ENCODE measurements around the gene FRMD3.
A peak's percentile ranks its signal among the peaks of the same experiment; 100 is the strongest.
"Not testable (repeated sequence)": the region's sequence is repeated elsewhere in the genome, so short reads cannot be mapped to it uniquely, and the experiment has no call there.

FRMD3 gene

GRCh38 chr9:83388346-83388745 is 149.9 kb downstream of the FRMD3 start:
- DNase-seq (ENCODE audit: low spot score): no peak

DNA sequence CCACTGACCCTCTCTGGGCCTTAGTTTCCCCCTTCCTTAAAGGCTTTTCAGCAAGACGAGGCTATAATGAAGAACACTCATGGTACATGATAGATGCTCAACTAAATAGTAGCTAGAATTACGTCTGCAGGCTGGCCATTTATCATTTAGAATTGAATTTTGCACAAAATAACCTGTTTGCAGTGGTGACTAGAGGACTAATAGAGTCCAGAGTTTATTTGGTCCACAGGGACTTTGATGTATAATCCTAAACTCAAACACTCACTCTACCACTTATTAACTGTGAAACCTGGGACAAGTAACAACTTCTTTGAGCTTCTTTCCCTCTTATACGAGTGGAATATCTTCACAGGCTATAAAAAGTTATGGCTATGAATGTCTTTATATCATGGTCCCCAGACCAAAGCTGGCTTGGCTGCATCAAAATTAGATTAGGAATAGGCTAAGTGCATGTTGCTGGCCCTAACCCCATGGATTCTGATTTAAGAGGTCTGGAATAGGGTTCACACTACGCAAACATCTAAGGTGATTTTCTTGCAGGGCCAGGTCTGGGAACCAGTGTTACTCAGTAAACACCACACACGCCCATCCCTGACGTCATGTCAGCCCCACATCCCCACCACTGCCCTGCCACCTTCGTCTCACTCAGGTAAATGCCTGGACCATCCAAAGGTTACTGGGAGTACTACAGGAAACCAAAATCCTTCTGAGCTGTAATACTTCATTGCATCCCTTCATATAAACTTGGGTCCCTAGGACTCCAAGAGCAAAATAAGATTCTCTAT is 150.6 kb downstream of the FRMD3 start:
- DNase-seq (ENCODE audit: low spot score): no peak

GRCh38 chr9:83385317-83385716 is 152.9 kb downstream of the FRMD3 start:
- no peak for DNase-seq (ENCODE audit: low spot score)

DNA sequence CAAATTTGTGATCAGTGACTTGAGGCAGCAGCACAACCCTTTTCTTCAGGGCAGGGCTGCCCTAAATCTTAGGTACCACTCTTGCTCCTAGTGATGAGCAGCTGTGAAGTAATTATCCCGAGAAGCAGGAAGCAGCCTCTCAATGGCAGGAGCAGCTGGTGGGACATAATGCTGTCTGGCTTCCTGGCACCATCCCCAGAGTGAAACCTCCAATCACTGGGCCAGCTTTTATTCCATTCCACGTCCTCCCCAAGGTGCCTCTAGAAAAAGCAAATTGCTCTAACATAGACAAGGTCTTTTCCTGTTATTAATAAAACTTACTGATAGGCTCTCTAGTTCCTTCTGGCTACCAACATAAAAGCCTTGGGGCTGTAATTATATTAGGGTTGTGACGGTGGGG is 154.0 kb downstream of the FRMD3 start:
- no peak for DNase-seq (ENCODE audit: low spot score)

DNA sequence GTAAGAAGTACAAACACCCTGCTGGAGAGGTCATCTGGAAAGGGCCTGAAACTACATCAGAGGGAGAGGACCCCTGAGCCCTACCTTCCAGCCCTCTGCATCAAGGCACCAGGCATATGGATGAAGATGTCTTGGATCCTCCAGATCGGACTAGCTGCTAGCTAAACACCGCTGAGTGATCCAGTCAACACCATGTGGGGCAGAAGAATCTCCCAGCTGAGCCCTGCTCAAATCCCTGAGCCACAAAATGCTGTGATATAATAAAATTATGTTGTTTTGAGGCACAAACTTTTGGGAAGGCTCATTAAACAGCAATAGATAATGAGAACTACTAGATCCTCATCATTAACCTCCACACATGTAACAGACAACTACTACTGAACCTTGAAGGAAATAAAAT is 155.2 kb downstream of the FRMD3 start:
- DNase-seq (ENCODE audit: low spot score): no peak

GRCh38 chr9:83382421-83382820 is 155.8 kb downstream of the FRMD3 start:
- DNase-seq (ENCODE audit: low spot score): no peak

DNA sequence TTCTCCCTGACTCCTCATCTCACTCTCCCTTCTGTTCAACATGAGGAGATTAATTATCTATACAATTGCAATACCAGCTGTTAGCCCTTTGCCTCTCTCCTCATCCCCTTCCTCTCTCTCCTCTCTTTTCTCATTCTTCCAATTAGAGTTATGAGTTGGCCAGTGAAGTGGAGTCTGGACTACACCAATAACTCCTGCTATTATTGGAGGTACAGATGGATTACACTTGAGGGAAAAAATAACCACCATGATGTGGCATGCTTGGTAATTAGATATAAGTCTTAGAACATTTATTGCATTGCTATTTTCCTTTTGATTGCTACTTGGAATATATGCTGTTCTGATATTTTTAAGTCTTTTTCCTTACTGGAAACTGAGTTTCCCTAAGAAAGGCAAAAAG is 159.2 kb downstream of the FRMD3 start:
- DNase-seq (ENCODE audit: low spot score): no peak

GRCh38 chr9:83372957-83373356 is 165.2 kb downstream of the FRMD3 start:
- DNase-seq (ENCODE audit: low spot score): no peak

GRCh38 chr9:83367326-83367725 is 170.9 kb downstream of the FRMD3 start:
- no peak for DNase-seq (ENCODE audit: low spot score)

DNA sequence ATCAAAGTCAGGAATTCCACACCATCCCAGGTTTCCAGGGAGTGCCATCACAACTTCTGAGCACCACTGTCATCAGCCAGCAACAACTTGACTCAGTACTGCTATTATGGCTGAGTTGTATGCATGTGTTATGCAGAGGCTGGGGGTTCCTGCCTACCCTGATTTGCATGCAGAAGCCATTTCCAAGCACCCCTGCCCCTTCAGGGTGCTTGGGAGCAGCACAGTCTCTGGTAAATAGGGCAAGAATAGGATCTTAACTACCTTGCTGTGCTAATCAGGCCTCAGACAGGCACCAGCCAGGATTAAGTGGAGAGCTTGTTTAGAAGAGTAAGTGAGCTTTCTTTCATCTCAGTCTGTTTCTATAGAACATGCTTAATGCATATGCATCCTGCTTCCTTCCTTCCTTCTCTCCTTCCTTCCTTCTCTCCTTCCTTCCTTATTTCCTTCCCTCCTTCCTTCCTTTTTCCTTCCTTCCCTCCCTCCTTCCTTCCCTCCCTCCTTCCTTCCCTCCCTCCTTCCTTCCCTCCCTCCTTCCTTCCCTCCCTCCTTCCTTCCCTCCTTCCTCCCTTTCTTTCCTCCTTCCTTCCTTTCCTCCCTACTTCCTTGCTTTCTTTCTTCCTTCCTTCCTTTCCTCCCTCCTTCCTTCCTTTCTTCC is 175.7 kb downstream of the FRMD3 start:
- no peak for DNase-seq (ENCODE audit: low spot score)

- no peak for DNase-seq (ENCODE audit: low spot score)
These were observed 179.2 kb downstream of the FRMD3 start for GRCh38 chr9:83359039-83359438.

DNA sequence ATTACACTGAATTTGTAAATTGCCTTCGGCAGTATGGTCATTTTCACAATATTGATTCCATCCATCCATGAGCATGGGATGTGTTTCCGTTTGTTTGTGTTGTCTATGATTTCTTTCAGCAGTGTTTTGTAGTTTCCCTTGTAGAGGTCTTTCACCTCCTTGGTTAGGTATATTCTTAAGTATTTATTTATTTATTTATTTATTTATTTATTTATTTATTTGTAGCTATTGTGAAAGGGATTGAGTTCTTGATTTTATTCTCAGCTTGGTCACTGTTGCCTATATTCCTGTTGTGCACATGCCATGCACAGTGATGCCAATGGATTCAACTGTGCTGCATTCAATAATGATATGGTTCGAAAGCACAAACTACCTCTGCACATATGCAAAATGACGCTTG is 179.7 kb downstream of the FRMD3 start:
- DNase-seq (ENCODE audit: low spot score): not testable (repeated sequence)

- DNase-seq (ENCODE audit: low spot score): no peak
These were observed 182.5 kb downstream of the FRMD3 start for GRCh38 chr9:83355729-83356151.

- no peak for DNase-seq (ENCODE audit: low spot score)
These were observed 183.2 kb downstream of the FRMD3 start for GRCh38 chr9:83355024-83355444.

DNA sequence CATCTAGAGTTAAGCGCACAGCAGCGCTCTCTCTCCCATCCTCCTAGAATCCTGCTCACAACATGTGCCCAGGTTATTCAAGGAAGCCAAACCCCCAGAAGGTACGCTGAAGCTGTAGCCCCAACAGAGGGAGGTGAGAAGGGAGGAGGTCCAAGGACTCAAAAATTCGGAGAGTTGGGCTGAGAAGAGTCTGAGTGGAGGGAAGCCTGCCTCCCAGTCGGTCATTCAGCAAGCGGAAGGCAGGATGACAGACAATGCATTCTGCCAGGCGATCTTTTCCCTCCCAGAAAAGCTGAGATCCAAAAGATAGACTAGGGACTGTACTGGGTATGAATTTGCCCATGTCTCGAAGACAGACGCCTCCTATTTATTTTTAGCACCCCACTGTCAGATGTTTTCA is 189.2 kb downstream of the FRMD3 start:
- no peak for DNase-seq (ENCODE audit: low spot score)

DNA sequence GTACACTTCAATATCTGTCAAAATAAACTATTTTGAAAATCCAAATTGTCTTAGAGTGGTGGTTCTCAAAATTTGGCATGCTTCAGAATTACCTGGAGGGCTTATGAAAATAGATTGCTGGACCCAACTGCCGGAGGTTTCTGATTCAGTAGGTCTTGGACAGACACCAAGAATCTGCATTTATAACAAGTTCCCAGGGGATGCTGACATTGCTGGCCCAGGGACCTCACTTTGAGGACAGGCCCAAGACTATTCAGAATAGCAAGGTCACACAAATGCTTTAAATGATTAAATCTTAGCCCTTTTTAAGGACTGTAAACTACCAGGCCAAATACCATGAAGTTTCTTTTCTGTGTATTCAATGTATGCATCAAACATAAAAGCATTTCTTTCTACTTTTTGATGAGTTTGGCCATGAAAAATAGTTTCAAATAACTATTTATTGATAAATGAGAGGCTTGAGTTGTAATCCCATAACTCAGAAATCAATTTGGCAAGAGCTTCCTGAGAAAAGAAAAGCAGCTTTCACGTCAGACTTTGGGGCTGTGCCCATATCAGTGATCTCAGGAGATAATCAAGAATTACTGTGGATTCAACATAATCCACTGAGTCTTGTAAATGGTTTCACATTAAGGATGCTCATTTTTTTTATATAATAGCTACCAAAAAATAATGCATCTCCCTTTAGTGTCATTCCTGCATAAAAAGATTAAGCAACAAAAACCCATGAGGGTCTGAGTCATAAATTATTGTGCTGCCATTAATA is 191.4 kb downstream of the FRMD3 start:
- no peak for DNase-seq (ENCODE audit: low spot score)

- DNase-seq (ENCODE audit: low spot score): no peak
These were observed 194.7 kb downstream of the FRMD3 start for GRCh38 chr9:83343366-83343999.

- DNase-seq (ENCODE audit: low spot score): no peak
These were observed 195.5 kb downstream of the FRMD3 start for GRCh38 chr9:83342731-83343130.

DNA sequence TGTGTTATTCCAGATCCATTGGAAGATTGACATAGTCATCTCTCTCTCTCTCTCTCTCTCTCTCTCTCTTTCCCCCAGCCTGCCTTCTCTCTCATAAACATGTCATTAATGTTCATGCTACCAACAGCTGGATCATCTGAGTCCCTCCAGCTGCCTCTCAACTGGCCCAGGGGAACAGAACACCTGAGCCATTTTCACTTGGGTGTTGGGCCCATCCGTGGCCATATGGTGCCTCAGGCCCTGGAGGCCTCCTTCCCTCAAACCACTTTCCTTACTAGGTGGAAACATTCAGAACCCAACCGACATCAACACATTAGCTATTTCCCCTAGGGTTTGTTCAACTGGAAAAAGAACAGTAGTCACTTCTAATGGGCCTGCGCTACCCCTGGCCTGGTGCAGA is 196.2 kb downstream of the FRMD3 start:
- DNase-seq (ENCODE audit: low spot score): no peak

DNA sequence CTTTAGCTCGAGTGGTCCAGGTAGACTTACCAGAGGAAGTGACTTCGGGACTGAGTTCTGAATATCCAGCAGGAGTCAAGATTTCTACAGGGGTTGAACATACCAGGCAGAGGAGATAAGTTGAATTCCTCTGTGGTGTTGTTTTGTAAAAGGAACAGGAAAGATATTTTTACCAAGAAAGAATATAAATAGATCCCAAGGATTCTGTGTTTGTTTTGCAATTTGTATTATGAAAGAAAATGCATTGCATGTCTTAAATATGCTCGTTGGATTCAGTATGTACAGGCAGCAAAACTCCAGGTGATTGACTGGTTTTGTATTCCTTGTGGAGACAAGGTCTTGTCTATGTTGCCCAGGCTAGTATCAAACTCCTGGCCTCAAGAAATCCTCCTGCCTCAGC is 197.8 kb downstream of the FRMD3 start:
- no peak for DNase-seq (ENCODE audit: low spot score)

- no peak for DNase-seq (ENCODE audit: low spot score)
These were observed 198.8 kb downstream of the FRMD3 start for GRCh38 chr9:83339435-83339834.

GRCh38 chr9:83336706-83337105 is 201.5 kb downstream of the FRMD3 start:
- DNase-seq (ENCODE audit: low spot score): no peak

DNA sequence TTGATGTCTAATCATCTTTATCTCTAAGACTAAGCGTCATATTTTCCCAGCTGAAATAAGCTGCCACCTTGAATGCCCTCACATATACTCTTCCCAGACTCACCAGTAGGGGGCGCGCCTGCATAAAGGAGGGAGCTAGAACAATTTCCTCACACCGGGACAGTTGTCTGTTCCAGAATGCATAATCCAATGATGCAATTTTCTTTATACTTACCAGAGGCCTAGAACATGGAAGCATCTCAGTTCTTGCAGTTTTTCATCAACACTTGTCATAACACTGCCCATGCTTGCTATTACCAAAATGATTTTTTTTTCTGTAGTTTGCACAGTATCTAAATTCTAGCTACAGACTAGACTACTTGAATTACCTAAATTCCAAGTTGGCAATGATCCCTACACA is 203.9 kb downstream of the FRMD3 start:
- DNase-seq (ENCODE audit: low spot score): peak; percentile 44
